Astrocyte (in vitro differentiated cells and primary cell): ENCODE data around the gene DCAF12.

Source experiments
- CTCF ChIP-seq: IDR thresholded peaks from 2 replicates; pipeline ENCODE4 v1.5.1; 2011; ENCODE audit warnings: low read depth, mild to moderate bottlenecking, inconsistent platforms, low read length, moderate library complexity; ENCODE audit not compliant: insufficient read depth
- EZH2 ChIP-seq: IDR thresholded peaks from 2 replicates; pipeline ENCODE4 v1.6.1; 2012; ENCODE audit warnings: mild to moderate bottlenecking, low read length, inconsistent platforms; ENCODE audit not compliant: insufficient read depth

DNA sequence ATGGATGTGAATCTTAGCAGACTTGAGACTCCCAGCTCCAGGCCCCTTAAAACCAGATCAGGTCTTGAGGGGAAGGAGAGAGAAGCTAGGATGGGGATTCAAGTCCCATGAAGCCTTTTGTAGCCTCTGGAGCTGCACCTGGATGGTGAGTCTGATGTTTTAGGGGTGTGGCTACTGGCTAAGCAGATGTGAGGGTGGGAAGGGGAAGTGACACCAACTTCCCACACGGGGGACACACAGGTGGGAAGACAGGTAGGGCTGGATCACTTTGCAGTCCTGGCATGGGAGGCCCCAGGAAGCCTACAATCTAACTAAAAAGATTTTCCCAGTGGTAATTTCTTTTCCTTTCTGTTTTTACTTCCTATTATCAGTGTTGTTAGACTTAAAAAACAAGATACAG is 39.1 kb downstream of the DCAF12 start:
- TF ChIP-seq CTCF (no peak), EZH2 (no peak)
